HG03354 (cell line): ENCODE measurements around the gene PSMD3.
"Not testable (repeated sequence)": the region's sequence is repeated elsewhere in the genome, so short reads cannot be mapped to it uniquely, and the experiment has no call there.

ENCODE experiments used
- ATAC-seq: cut with Tn5 transposase; IDR thresholded peaks from one replicate; pipeline ENCODE4 v1.9.1; 2021; ENCODE audit warnings: mild to moderate bottlenecking; ENCODE audit not compliant: unreplicated experiment, poor library complexity, severe bottlenecking

PSMD3 gene

DNA sequence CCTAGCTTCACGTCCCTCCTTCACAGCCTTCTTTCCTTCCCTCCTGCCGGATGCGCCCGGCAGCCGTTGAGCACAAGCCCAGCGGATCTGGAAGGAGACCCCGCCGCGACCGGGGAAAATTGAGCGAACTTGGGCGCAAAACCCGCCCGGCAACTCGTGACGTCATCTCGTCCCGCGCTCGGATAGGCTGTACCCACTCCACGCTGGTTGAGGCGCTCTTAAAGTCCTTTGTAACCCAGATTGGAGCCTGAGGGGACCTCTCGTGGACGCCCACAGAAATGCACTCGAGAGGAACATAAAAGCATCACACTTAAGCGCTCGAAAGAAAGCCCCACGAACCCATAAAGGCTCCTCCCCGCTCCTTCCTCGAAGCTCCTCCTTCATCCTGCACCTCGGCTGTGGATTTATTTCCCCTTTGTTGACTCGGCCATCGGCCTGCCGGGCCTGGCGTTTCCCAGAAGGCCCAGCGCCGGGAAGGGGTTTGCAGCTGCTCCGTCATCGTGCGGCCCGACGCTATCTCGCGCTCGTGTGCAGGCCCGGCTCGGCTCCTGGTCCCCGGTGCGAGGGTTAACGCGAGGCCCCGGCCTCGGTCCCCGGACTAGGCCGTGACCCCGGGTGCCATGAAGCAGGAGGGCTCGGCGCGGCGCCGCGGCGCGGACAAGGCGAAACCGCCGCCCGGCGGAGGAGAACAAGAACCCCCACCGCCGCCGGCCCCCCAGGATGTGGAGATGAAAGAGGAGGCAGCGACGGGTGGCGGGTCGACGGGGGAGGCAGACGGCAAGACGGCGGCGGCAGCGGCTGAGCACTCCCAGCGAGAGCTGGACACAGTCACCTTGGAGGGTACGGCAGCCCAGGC lies at the start of gene PSMD3:
TSS of gene PSMD3 (plus strand) at position 457 of the 856 bp plus-strand sequence. CDS start at position 621, 164 bp downstream.
- peak; percentile 95 for ATAC-seq

DNA sequence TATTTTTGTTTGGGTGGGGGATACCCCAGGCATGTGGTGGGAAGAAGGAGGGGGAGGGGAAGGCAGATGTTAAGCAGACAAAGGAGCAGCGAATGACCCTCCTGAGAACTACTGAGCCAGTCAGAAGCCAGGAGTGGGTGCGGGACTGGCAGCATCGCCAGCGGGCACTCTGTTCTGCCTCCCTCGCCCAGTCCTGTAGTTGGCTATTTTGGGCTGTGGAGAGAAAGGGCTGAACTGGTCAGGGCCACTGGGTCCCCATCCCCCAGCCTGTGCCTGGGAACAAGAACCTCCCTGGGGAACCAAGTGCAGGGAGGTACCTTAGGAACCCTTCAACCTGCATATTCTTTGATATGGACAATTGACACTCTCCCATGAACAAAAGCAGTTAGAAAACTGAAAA lies 46.7 kb upstream of the PSMD3 start:
- no peak for ATAC-seq

- ATAC-seq, result no peak
Observed at GRCh38 chr17:39934324-39934723, 46.3 kb upstream of the PSMD3 start.

- ATAC-seq, result no peak
Observed at GRCh38 chr17:39935909-39936308, 44.7 kb upstream of the PSMD3 start.

DNA sequence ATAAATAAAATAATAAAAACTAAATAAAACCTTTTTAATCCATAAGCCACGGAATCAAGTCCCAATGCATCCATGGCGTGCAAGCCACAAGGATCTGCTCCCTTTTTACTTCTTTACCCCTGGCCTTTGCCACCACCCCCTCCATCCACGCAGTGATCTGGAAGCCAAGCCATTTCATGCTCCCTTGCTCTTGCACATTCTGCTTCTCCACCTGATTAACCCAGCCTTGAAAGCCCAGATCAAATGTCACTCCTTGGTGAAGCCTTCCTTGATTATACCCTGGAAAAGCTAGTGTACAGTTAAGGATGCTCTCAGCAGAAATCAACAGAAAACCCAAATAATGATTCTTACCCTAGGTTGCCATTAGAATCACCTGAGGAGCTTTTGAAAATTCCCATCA lies 43.2 kb upstream of the PSMD3 start:
- ATAC-seq, result no peak

DNA sequence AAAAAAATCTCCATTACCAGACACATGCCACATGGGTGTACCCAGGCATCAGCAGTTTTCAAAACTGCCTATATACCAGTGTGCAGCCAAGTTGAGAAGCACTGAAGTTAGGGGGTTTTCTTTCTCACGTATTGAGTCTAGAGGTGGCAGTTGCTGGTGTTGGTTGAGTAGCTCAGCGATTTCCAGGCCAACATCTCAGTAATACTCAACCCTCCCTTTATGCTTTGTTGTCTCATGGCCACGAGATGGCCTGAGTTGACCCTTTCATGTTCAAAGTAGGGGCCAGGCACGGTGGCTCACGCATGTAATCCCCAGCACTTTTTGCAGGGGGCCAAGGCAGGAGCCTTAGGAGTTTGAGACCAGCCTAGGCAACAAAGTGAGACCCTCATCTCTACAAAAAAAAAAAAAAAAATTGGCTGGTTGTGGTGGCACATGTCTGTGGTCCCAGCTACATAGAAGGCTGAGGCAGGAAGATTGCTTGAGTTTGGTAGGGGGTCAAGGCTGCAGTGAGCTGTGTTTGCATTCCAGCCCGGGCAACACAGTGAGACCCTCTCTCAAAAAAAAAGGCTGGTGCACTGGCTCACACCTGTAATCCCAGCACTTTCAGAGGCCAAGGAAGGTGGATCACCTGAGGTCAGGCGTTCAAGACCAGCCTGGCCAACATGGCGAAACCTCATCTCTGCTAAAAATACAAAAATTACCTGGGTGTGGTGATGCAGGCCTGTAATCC lies 42.3 kb upstream of the PSMD3 start:
- no peak for ATAC-seq

GRCh38 chr17:39939106-39939505 lies 41.5 kb upstream of the PSMD3 start:
- no peak for ATAC-seq

DNA sequence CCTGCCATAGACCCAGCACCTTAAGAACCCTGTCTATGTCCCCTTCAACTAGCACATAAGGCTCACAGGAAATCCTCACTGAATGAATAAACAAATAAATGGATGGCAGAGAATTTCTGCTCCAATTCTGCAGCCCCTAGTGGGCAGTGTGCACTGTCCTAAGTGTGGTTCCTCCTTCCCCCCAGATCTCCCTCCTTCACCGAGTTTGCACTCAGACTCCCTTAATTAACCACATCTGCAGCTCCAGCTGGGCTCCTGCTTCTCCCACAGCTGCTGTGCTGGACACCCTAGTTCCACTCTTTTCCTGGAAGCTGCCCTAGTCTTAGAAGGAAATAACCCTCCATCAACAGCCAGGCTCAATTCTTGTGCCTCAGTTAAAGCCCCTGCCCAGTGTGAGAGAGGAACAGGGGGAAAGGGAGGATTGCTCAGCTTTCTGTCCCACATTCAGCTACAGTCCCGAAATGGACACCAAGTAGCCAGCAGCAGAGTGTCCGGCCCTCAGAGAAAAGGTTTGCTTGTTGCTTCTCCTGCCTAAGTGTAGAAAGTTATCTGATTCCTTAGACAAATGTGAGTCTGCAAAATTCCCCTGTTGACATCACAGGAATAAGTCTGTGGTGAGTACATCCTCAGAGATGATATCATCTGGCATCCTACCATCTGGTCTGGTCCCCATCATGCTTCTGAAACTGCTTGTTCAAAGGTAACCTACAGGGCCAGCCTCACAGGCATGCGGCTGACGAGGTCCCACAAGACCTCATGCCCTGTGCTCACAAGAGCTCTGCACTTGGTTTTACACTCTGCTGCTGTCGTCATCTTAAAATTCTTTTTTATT lies 40.8 kb upstream of the PSMD3 start:
- peak; percentile 78 for ATAC-seq

DNA sequence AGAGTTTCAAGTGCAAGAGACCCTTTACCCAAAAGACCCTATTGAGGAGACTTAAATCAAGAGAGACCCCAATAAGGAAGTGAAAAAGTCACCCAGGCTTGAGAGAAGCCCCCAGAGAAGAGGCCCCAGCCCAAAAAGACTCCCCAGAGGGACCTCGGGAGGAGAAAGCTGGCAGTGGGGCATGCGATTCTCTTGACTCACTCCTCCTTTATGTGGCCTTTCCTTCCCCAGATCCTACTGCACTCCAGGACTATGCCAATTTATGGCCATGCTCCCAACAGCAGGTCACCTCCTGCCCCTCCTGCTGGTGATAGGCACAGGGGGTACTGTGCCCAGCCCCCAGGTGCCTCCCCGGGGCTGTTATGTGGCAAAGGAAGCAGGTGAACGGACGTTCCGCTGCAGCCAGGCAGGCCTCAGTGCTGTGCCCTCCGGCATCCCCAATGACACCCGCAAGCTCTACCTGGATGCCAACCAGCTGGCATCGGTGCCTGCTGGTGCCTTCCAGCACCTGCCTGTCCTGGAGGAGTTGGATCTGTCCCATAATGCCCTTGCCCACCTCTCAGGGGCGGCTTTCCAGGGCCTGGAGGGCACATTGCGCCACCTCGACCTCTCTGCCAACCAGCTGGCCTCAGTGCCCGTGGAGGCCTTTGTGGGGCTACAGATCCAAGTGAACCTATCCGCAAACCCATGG lies 36.8 kb upstream of the PSMD3 start:
- no peak for ATAC-seq

GRCh38 chr17:39944393-39944711 lies 36.3 kb upstream of the PSMD3 start:
- ATAC-seq, result no peak

DNA sequence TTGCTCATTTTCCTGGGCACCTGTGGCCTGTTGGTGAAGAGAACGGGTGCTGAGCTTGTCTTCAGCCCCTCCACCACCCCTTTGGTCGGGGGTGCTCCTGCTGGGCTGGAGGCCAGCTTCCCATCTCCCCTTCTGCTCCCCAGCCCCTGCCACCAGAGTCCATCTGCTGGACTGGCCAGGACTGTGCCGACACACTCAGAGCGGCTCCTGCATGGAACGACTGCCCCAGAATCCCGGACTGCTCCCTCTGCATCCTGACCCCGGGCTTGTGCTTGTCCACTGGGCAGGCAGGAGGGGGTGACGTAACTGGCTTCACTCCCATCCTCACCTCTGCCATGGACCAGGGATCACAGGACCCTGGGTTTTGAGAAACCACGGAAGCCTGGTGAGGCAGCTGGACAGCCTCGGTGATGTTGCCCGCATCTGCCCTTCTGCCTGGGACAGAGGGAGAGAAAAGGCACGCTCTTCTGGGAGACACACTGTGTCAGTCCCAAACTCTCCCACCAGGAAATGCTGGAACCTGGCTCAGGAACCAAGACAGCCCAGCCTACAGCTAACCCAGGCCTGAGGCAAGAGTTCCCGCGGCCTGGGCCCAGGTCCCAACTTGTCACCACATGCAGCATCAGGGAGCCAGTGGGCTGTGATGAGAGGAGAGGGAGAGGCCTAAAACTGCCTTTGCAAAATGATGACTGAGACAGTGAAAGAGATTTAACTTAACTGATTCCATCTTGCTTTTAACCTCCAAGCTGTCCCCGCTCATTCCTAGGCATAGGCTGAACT lies 33.9 kb upstream of the PSMD3 start:
- no peak for ATAC-seq

DNA sequence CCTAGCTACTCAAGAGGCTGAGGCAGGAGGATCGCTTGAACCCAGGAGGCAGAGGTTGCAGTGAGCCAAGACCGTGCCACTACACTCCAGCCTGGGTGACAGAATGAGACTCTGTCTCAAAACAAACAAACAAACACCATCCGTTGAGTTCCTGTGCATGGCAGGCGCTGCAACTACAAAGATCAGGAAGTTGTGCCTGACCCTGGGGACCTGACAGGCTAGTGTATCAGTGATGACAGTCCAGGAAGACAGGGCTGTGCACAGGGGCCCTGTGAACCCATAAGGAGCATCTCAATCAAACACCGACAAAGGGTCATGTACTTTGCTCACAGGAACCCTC lies 32.1 kb upstream of the PSMD3 start:
- not testable (repeated sequence) for ATAC-seq

- no peak for ATAC-seq
Observed at GRCh38 chr17:39949028-39949427, 31.6 kb upstream of the PSMD3 start.

- ATAC-seq, result no peak
Observed at GRCh38 chr17:39950871-39951348, 29.7 kb upstream of the PSMD3 start.

DNA sequence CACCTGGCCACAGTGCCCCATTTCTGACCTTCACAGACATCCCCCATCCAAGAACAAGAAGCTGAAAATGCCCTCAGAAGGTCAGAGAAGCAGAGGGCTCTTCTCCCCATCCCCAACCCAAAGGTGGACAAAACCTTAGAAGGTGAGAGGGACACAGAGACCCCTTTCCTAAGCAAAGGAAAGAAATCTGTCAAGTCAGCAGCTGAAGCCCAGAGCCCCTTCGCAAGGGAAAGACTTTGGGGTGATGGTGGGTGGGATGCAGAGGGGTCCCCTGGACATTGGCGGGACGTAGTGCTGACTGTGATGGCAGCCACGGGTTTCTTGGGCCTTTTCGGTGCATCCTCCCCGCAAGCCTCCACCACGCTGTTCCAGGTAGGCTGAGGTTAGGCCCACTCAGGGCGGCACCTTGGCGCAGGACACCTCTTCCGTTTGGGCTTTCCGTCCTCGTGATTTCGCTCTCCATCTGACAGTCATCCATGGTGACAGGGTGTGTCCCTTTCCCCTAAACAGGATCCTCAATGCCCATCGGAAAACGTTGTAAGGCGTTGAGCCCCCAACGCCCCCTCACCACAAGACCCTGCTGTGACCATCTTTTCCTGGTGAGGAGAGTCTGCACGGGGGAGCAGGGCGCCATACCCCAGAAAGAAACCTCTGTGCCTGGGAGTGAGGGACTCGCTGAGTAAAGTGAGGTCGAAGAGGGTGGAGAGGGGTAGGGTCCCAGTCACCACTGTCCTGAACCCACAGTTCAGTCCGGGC lies 28.5 kb upstream of the PSMD3 start:
- no peak for ATAC-seq

GRCh38 chr17:39952680-39953470 lies 27.7 kb upstream of the PSMD3 start:
- peak; percentile 76 for ATAC-seq

DNA sequence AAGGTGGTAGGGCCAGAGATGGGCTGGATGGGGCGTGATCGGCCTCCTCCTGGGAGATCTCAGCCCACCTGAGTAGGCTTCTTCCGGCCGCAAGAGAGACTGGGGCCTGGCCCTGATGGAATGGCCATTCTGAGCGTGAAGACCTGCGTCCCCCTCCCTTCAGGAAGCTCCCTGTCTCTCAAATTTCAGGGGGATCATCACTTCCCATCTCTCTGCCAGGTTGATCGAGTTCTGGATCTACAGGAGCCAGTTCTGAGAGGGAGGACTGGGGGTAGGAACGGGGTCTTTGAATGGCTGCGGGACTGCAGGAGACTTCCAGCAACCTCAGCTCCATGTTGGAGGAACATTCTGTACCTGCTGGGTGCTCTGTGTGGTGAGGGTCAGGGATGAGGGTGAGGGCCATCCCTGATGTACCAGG lies 27.1 kb upstream of the PSMD3 start:
- ATAC-seq, result no peak

DNA sequence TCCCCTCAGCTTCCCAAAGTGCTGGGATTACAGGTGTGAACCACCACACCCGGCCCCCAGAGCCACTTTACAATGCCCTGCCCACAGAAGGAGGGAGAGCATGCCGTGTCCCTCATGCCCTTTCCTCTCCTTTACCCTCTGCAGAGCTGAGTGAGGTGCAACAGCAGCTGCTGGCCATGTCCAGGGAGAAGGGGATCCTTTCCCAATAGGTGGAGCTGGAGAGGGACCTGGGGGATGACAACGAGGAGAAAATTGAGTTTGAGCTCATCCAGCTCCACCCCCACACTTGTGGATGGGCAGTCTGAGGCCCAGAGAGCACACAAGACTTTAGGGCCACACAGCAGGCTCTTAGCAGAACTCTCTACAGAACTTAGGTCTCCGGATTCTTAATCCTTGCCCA lies 25.7 kb upstream of the PSMD3 start:
- ATAC-seq, result no peak
